ENCODE results near the gene RRAGA. TPM values are rescaled to one million over a fixed set of nuclear protein-coding genes. Genes with fewer than 3 reads are reported as not detected.

Gene RRAGA
- total RNA-seq, 1 experiment from 2014 or later = 56.4 TPM

GRCh38 chr9:19018201-19018600 lies 31.0 kb upstream of the RRAGA start:
- no peak for TF ChIP-seq CTCF (conservative IDR thresholded peaks at IDR 0.05)
- no peaks in the 10 kb centered on the region for H3K4me1 ChIP-seq (ENCODE audit: insufficient read depth, low read length)
- no peak overlapping the region for H4K5ac ChIP-seq (ENCODE audit: insufficient read length, low read depth, low read length)
- no peak overlapping the region for H2AK5ac ChIP-seq (ENCODE audit: insufficient read length, low read length)
- Mint-ChIP-seq H3K36me3 (ENCODE audit: insufficient read depth in 1 of 3, low read depth in 3 of 3) (no peaks in the 10 kb centered on the region), H3K4me1 (no peaks in the 10 kb centered on the region), H3K9me3 (no peaks in the 10 kb centered on the region), H3K27ac (no peak overlapping the region), H3K4me3 (no peak overlapping the region), H3K27me3 (ENCODE audit: low read depth) (peaks cover 2% of the 10 kb centered on the region; the same call in 1 of the 2 replicates)
- H3K4ac ChIP-seq (ENCODE audit: low read depth, low read length) = no peak overlapping the region
- no peak overlapping the region for H3K23ac ChIP-seq (ENCODE audit: insufficient read length, low read depth, low read length)
- no peak overlapping the region for H3K56ac ChIP-seq (ENCODE audit: insufficient read length, low read depth, low read length)
- no peak overlapping the region for H3K9ac ChIP-seq (ENCODE audit: extremely low read depth, insufficient read length, low read length)
- no peak overlapping the region for H2BK20ac ChIP-seq (ENCODE audit: low read depth, low read length, poor library complexity, severe bottlenecking)
- no peak overlapping the region for H3K4me2 ChIP-seq (ENCODE audit: insufficient read depth, insufficient read length, low read length)
- H3K79me2 ChIP-seq (ENCODE audit: insufficient read depth, low read length) = no peaks in the 10 kb centered on the region
- H3K27ac ChIP-seq (ENCODE audit: insufficient read length, low read depth, low read length) = no peak overlapping the region
- no peak overlapping the region for H3T11ph ChIP-seq (ENCODE audit: low read length)
- H3K18ac ChIP-seq (ENCODE audit: insufficient read length, low read depth, low read length) = no peak overlapping the region
- no peak overlapping the region for H2AFZ ChIP-seq (ENCODE audit: low read length)
- H3K23me2 ChIP-seq (ENCODE audit: insufficient read length, low read depth, low read length, poor library complexity, severe bottlenecking) = no peaks in the 10 kb centered on the region
- no peak overlapping the region for H2BK120ac ChIP-seq (ENCODE audit: low read depth, low read length, poor library complexity, severe bottlenecking)
- no peak overlapping the region for H2BK5ac ChIP-seq (ENCODE audit: insufficient read length, low read length)
- no peak overlapping the region for H3K14ac ChIP-seq (ENCODE audit: insufficient read depth, low read length)
- no peak overlapping the region for H4K91ac ChIP-seq (ENCODE audit: insufficient read length, low read depth, low read length)
- no peak overlapping the region for H2BK15ac ChIP-seq (ENCODE audit: low read depth, low read length)
- WGBS (ENCODE audit: extremely low coverage, insufficient read length, low lambda C conversion rate) = no CpG with 5 or more reads among the region's 4 CpGs
- no peaks in the 10 kb centered on the region for H4K20me1 ChIP-seq (ENCODE audit: control insufficient read depth, insufficient read depth, insufficient read length)
- H3K79me1 ChIP-seq (ENCODE audit: insufficient read depth, low read depth, low read length, poor library complexity, severe bottlenecking) = no peaks in the 10 kb centered on the region
- no peak overlapping the region for H2BK12ac ChIP-seq (ENCODE audit: insufficient read length, low read depth, low read length)
- DNase-seq = no peak
- no peaks in the 10 kb centered on the region for H3K27me3 ChIP-seq (ENCODE audit: insufficient read depth, low read length)
- no peak overlapping the region for H4K8ac ChIP-seq (replicated peaks; ENCODE audit: insufficient read length, low read depth, low read length)
- no peaks in the 10 kb centered on the region for H3K9me3 ChIP-seq (ENCODE audit: control insufficient read depth, low read depth, low read length)

Measured in H9 (cell line).